Liver (tissue), 9 donors: ENCODE results near the gene CDKN3. TPM values are rescaled to one million over a fixed set of nuclear protein-coding genes. Genes with fewer than 3 reads are reported as not detected.

Experiments
- DNase-seq: peaks from one replicate; pipeline ENCODE4 v3.0.0-alpha.2; 2017; ENCODE audit warnings: low spot score
- H3K27ac ChIP-seq, 2 donors: one replicate each; pipeline ENCODE4 v1.7.0; 2013; ENCODE audit warnings: inconsistent platforms in 2 of 2, low read length in 2 of 2, control low read depth in 1 of 2, low read depth in 1 of 2, mild to moderate bottlenecking in 1 of 2
- H3K27me3 ChIP-seq, 4 donors: one replicate each; pipeline versions ENCODE4 v1.6.1 to v1.7.0; 2013; ENCODE audit warnings: low read length in 3 of 4, inconsistent platforms in 1 of 4, mild to moderate bottlenecking in 1 of 4, moderate library complexity in 1 of 4; ENCODE audit not compliant: control insufficient read depth in 4 of 4, insufficient read depth in 4 of 4
- H3K36me3 ChIP-seq, 4 donors: one replicate each; pipeline versions ENCODE4 v1.6.1 to v1.7.0; 2013; ENCODE audit warnings: low read length in 3 of 4, mild to moderate bottlenecking in 3 of 4, low read depth in 1 of 4, moderate library complexity in 1 of 4; ENCODE audit not compliant: control insufficient read depth in 4 of 4, insufficient read depth in 3 of 4
- H3K4me1 ChIP-seq, 4 donors: one replicate each; pipeline versions ENCODE4 v1.6.1 to v1.7.0; 2013; ENCODE audit warnings: low read length in 3 of 4, mild to moderate bottlenecking in 3 of 4, moderate library complexity in 1 of 4; ENCODE audit not compliant: control insufficient read depth in 4 of 4, insufficient read depth in 4 of 4
- H3K4me3 ChIP-seq, 3 donors: one replicate each; pipeline versions ENCODE4 v1.6.1 to v1.7.0; 2013; ENCODE audit warnings: low read length in 3 of 3, control low read depth in 1 of 3, low read depth in 1 of 3, mild to moderate bottlenecking in 1 of 3
- H3K9ac ChIP-seq, 2 donors: one replicate each; pipeline ENCODE4 v1.7.0; 2013; ENCODE audit warnings: low read length in 2 of 2, mild to moderate bottlenecking in 2 of 2, moderate library complexity in 2 of 2, control low read depth in 1 of 2, low read depth in 1 of 2
- H3K9me3 ChIP-seq, 4 donors: one replicate each; pipeline versions ENCODE4 v1.6.1 to v1.7.0; 2013; ENCODE audit warnings: low read length in 3 of 4; ENCODE audit not compliant: control insufficient read depth in 4 of 4
- CTCF ChIP-seq: fragments of 150-350 bp; IDR thresholded peaks from 2 replicates; pipeline ENCODE4 v1.5.1; 2017; ENCODE audit warnings: improper control_type of control experiment, low read depth, low read length; ENCODE audit not compliant: missing input control
- EGR1 ChIP-seq, 2 donors: IDR thresholded peaks; 2 replicates each; pipeline ENCODE4 v1.6.1; 2016 to 2018; ENCODE audit warnings: antibody characterized with exemption in 2 of 2, low read depth in 2 of 2
- FOXA1 ChIP-seq: IDR thresholded peaks from 2 replicates; pipeline ENCODE4 v1.6.1; 2016; ENCODE audit warnings: antibody characterized with exemption
- FOXA2 ChIP-seq: IDR thresholded peaks from 2 replicates; pipeline ENCODE4 v1.6.1; 2016; ENCODE audit warnings: antibody characterized with exemption
- GABPA ChIP-seq, 2 donors: IDR thresholded peaks in 1 of 2; conservative IDR thresholded peaks in 1 of 2; 2 replicates each; pipeline ENCODE4 v1.6.1; 2016; ENCODE audit warnings: antibody characterized with exemption in 2 of 2, mild to moderate bottlenecking in 1 of 2, moderate library complexity in 1 of 2
- HNF4A ChIP-seq, 2 donors: conservative IDR thresholded peaks; 2 replicates each; pipeline ENCODE4 v1.6.1; 2016; ENCODE audit warnings: antibody characterized with exemption in 2 of 2, mild to moderate bottlenecking in 2 of 2
- HNF4G ChIP-seq: IDR thresholded peaks from 2 replicates; pipeline ENCODE4 v1.6.1; 2016; ENCODE audit warnings: antibody characterized with exemption
- JUND ChIP-seq, 2 donors: IDR thresholded peaks; 2 replicates each; pipeline ENCODE4 v1.6.1; 2016; ENCODE audit warnings: antibody characterized with exemption in 2 of 2
- NR2F2 ChIP-seq: IDR thresholded peaks from 2 replicates; pipeline ENCODE4 v1.6.1; 2016; ENCODE audit warnings: antibody characterized with exemption
- RXRA ChIP-seq, 2 donors: IDR thresholded peaks; 2 replicates each; pipeline ENCODE4 v1.6.1; 2017 to 2018; ENCODE audit warnings: antibody characterized with exemption in 2 of 2, mild to moderate bottlenecking in 1 of 2
- SP1 ChIP-seq: IDR thresholded peaks from 2 replicates; pipeline ENCODE4 v1.6.1; 2018; ENCODE audit warnings: antibody characterized with exemption, mild to moderate bottlenecking
- TAF1 ChIP-seq: conservative IDR thresholded peaks from 2 replicates; pipeline ENCODE4 v1.6.1; 2016; ENCODE audit warnings: antibody characterized with exemption, mild to moderate bottlenecking
- YY1 ChIP-seq: IDR thresholded peaks from 2 replicates; pipeline ENCODE4 v1.6.1; 2016; ENCODE audit warnings: antibody characterized with exemption, mild to moderate bottlenecking
- WGBS: extraction: QIAGEN DNeasy Blood & Tissue Kit; methylation state at CpG from one replicate; pipeline ENCODE4 v1.1.7; 2013; 5-methylcytosine and 5-hydroxymethylcytosine counted together
- polyA plus RNA-seq, 2 donors: library from polyadenylated mRNA; stranded (reverse) in 1 of 2; unstranded in 1 of 2; fragments of 200-250 nt in 1 of 2; fragments of >200 nt in 1 of 2; fragmentation: Nextera tagmentation in 1 of 2; extraction: Ambion mirVana in 1 of 2; gene quantifications; one replicate each; pipeline versions ENCODE4 v1.2.1 to v1.2.3, GENCODE V29; 2013 to 2015
- total RNA-seq, 2 donors: library from RNA; depleted of rRNA; stranded (reverse); fragments of >200 nt; gene quantifications; one replicate each; pipeline ENCODE4 v1.2.3, GENCODE V29; 2014
- TF ChIP-seq, protein P1 (sequence below): IDR thresholded peaks from 2 replicates; pipeline ENCODE4 v1.6.1; 2016; ENCODE audit warnings: antibody characterized with exemption
- TF ChIP-seq, protein P2 (sequence below): IDR thresholded peaks from 2 replicates; pipeline ENCODE4 v1.6.1; 2016; ENCODE audit warnings: antibody characterized with exemption
- donor health status: healthy.
- donor health status: healthy.
- donor health status: healthy.
- donor health status: healthy.
- donor health status: healthy.

CDKN3 gene
- total and polyA plus RNA-seq, 4 donors, result 0.50 to 33.9 (median 2.8) TPM

- no peak for DNase-seq
- peaks cover 0 to 2% (median 0%) of the 10 kb centered on the region in 4 donors for H3K9me3 ChIP-seq
- peaks cover 0 to 3% (median 0%) of the 10 kb centered on the region in 4 donors for H3K4me1 ChIP-seq
- H3K27ac ChIP-seq, result peak overlapping the region; percentile 57 to 70
- no peaks in the 10 kb centered on the region for H3K36me3 ChIP-seq
- 81% methylated on average over 2 of the region's 2 CpGs for WGBS
- H3K4me3 ChIP-seq, result no peak overlapping the region
- no peaks in the 10 kb centered on the region for H3K27me3 ChIP-seq
- no peak for TF ChIP-seq YY1
- no peak for TF ChIP-seq NR2F2
- no peak for TF ChIP-seq SP1
- TF ChIP-seq JUND (IDR thresholded peaks at IDR 0.05), result no peak
- TF ChIP-seq GABPA (IDR thresholded peaks at IDR 0.05 in 1 of 2, conservative IDR thresholded peaks at IDR 0.05 in 1 of 2), result no peak
- no peak for TF ChIP-seq CTCF
- TF ChIP-seq, protein P1, sequence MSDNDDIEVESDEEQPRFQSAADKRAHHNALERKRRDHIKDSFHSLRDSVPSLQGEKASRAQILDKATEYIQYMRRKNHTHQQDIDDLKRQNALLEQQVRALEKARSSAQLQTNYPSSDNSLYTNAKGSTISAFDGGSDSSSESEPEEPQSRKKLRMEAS, result no peak
- TF ChIP-seq, protein P2, sequence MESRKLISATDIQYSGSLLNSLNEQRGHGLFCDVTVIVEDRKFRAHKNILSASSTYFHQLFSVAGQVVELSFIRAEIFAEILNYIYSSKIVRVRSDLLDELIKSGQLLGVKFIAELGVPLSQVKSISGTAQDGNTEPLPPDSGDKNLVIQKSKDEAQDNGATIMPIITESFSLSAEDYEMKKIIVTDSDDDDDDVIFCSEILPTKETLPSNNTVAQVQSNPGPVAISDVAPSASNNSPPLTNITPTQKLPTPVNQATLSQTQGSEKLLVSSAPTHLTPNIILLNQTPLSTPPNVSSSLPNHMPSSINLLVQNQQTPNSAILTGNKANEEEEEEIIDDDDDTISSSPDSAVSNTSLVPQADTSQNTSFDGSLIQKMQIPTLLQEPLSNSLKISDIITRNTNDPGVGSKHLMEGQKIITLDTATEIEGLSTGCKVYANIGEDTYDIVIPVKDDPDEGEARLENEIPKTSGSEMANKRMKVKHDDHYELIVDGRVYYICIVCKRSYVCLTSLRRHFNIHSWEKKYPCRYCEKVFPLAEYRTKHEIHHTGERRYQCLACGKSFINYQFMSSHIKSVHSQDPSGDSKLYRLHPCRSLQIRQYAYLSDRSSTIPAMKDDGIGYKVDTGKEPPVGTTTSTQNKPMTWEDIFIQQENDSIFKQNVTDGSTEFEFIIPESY, result no peak
- H3K9ac ChIP-seq, result no peak overlapping the region
Observed at GRCh38 chr14:54349713-54350112, 47.1 kb upstream of the CDKN3 start.

- 21% methylated on average over 3 of the region's 3 CpGs for whole genome bisulfite sequencing
- TF ChIP-seq TAF1 (no peak), SP1 (peak; percentile 17), FOXA1 (no peak), YY1 (no peak), RXRA (IDR thresholded peaks at IDR 0.05) (peak in 1 of 2 donors; percentile 12)
- Histone ChIP-seq H3K4me1 (peaks cover 0 to 3% (median 0%) of the 10 kb centered on the region in 4 donors), H3K36me3 (no peaks in the 10 kb centered on the region), H3K27me3 (no peaks in the 10 kb centered on the region), H3K27ac (peak overlapping the region; percentile 7 to 57), H3K9me3 (peaks cover 0 to 2% (median 0%) of the 10 kb centered on the region in 4 donors), H3K4me3 (no peak overlapping the region), H3K9ac (no peak overlapping the region)
- DNase-seq, result no peak
Observed at GRCh38 chr14:54350203-54350602, 46.6 kb upstream of the CDKN3 start.

GRCh38 chr14:54353266-54353665 lies 43.5 kb upstream of the CDKN3 start:
- Histone ChIP-seq H3K27ac (no peak overlapping the region), H3K4me1 (peaks cover 0 to 3% (median 0%) of the 10 kb centered on the region in 4 donors), H3K9me3 (peaks cover 0 to 2% (median 0%) of the 10 kb centered on the region in 4 donors), H3K36me3 (no peaks in the 10 kb centered on the region), H3K9ac (no peak overlapping the region), H3K27me3 (peaks cover 0 to 3% (median 0%) of the 10 kb centered on the region in 4 donors), H3K4me3 (no peak overlapping the region)
- WGBS, result 77% methylated on average over 6 of the region's 6 CpGs
- TF ChIP-seq EGR1 (IDR thresholded peaks at IDR 0.05; ENCODE audit: low read depth in 2 of 2), result no peak
- no peak for TF ChIP-seq TAF1
- TF ChIP-seq, protein P2, result no peak
- TF ChIP-seq FOXA1, result no peak
- no peak for TF ChIP-seq SP1
- TF ChIP-seq HNF4A (conservative IDR thresholded peaks at IDR 0.05), result no peak
- TF ChIP-seq HNF4G, result no peak
- no peak for TF ChIP-seq FOXA2
- no peak for TF ChIP-seq CTCF
- TF ChIP-seq, protein P1, result no peak
- TF ChIP-seq YY1, result no peak
- DNase-seq, result no peak
